ENCODE data around the gene ZNF726. TPM values are rescaled to one million over a fixed set of nuclear protein-coding genes. Genes with fewer than 3 reads are reported as not detected.
"Not testable (repeated sequence)": the region's sequence is repeated elsewhere in the genome, so short reads cannot be mapped to it uniquely, and the experiment has no call there.

The ZNF726 gene
- total RNA-seq, result 10 to 100 TPM; 14.2 to 18.1 TPM

DNA sequence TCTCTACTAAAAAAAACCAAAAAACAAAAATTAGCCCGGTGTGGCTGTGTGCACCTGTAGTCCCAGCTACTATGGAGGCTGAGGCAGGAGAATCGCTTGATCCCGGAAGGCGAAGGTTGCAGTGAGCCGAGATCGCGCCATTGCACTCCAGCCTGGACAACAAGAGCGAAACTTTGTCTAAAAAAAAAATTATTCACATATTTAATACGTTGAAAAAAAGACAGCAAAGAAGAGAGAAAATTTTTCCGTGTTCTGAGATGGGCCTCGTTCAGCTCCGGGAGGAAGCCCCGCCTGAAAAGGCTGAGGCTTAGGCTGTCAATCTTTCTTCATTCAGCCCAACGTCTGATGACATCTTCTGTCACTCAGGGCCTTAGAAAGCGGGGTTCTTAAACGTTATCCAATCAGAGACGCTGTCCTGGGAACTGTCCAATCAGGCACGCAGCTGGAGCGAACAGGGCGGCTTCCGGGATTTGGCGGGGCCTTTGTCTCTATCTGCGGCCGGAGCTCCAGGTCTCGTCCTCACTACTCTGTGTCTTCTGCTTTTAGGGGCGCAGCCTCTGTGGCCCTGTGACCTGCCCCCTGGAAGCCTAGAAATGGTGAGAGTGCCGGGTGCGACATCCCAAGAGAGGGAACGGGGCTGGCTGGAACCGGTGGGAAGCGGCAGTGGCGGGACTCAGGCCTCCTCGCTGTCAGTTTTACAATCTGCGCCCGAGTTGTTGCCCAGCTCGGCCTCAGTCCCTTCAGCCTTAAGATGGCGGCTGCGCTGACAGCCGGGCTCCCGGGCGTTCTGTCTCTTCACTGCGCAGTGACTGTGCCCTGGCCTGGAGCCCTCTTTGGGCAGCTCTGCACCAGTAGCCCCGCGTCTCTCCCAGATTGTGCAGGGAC is at the start of gene ZNF726:
ZNF726 (plus strand) TSS at position 485 of the 885 bp plus-strand sequence; CDS start at position 594, 109 bp downstream.
- Mint-ChIP-seq H3K27me3 (no peaks in the 10 kb centered on the region), H3K27ac (peak within 1 kb of the TSS; percentile 97), H3K4me3 (peak within 1 kb of the TSS; percentile 92), H3K36me3 (peaks cover 49% of the 10 kb centered on the region), H3K4me1 (peaks cover 17% of the 10 kb centered on the region), H3K9me3 (ENCODE audit: low read depth) (peaks cover 21% of the 10 kb centered on the region)
- CTCF ChIA-PET, result interaction anchor here (0.8 to 1.2 kb wide), 3 partner anchors 47 to 228 kb away, joined by 3 to 5 read pairs (median 3); partner anchors contain the start of genes ZNF675 and ZNF681
- peak; percentile 94 for DNase-seq
- peak; percentile 98 for ATAC-seq

DNA sequence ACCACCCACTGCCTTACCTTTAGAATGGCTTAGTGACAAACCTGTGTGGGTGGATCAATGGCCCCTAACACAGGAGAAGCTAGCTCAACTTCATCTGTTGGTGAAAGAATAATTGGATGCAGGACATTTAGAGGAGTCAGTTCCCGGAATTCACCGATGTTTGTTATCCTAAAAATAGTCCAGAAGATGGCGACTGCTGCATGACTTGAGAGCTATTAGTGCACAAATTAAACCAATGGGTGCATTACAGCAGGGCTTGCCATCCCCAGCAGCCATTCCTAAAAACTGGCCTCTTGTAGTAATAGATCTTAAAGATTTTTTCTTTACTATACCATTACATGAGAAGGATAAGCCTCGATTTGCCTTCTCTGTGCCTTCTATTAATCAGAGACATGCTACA is 46.8 kb upstream of the ZNF726 start:
- Mint-ChIP-seq H3K4me1 (no peaks in the 10 kb centered on the region), H3K27ac (no peak overlapping the region), H3K27me3 (no peaks in the 10 kb centered on the region), H3K9me3 (ENCODE audit: low read depth) (peaks cover 12% of the 10 kb centered on the region), H3K36me3 (no peaks in the 10 kb centered on the region), H3K4me3 (no peak overlapping the region)
- ATAC-seq (no peak), DNase-seq (no peak)
- CTCF ChIA-PET, result no interaction called here

DNA sequence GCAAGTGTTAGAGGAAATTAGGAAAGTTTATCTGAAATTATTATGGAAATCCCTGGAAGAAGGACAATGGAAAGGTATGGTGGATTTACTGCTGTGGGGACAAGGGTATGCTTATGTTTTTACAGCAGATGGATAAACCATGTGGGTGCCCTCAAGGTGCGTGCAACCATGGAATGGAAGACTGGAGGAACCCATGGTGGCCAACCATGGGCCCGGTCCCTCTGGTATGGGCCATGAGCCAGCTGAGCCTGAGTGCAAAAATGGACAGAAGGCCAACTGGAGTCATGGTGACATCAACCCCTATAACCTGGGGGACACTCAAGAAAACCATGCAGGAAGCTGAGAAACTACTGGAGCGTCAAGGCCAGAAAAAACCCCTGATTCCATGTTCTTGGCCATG is 46.1 kb upstream of the ZNF726 start:
- ATAC-seq, result no peak
- H3K4me3 Mint-ChIP-seq, result no peak overlapping the region
- CTCF ChIA-PET, result no interaction called here
- peaks cover 12% of the 10 kb centered on the region for H3K9me3 Mint-ChIP-seq (ENCODE audit: low read depth)
- no peaks in the 10 kb centered on the region for H3K27me3 Mint-ChIP-seq
- DNase-seq, result no peak
- H3K27ac Mint-ChIP-seq, result no peak overlapping the region
- no peaks in the 10 kb centered on the region for H3K36me3 Mint-ChIP-seq
- H3K4me1 Mint-ChIP-seq, result no peaks in the 10 kb centered on the region

DNA sequence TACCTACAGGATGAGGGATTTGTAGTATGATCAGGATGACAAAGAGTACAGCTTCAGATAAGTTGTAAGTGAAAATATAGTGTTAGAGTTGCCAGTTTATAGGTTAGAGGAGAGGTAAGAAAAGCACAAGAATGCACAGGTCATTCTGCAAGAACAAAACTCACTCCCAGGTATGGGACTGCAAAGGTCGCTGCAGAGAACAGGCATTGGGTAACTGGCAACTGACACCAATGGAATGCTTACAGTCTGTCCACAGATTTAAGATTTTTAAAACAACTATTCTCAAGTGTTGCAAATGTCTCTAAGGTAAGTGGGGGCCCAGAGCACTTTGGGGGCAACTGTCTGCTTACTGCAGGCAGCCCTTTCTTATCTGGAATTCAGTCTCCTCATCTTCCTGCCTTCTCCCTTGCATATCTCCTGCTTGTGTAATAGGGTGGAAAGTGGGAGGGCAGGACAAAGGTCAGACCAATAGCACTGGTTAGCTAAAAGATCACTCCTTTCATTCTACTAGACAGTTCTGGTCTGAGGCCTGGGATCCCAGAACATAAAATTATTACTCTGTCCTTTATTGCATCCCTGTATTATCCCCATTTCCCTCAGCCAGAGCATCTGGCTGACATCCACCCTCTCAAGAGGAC is 42.3 kb upstream of the ZNF726 start:
- Mint-ChIP-seq H3K4me3 (no peak overlapping the region), H3K27ac (no peak overlapping the region), H3K4me1 (no peaks in the 10 kb centered on the region), H3K9me3 (ENCODE audit: low read depth) (peaks cover 14% of the 10 kb centered on the region), H3K36me3 (no peaks in the 10 kb centered on the region), H3K27me3 (no peaks in the 10 kb centered on the region)
- CTCF ChIA-PET, result no interaction called here
- no peak for ATAC-seq
- DNase-seq, result no peak

DNA sequence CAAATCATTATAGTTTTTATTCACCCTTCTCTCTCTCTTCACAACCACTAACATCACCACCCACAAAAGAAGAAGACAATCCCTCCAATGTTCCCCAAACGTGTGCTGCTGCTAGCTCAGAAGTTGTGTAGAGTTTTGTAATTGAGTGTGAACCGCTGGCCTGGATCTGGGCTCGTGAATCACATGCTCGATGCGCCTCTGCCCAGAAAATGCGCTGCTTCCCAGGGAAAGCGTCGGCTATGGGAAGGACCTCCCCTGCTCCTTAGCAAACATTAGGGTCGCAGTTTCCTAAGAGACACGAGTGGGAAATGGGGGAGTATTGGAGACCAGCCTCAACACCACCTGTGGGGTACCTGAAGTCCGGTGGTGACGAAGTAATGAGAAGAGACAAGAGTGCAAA is 38.4 kb upstream of the ZNF726 start:
- DNase-seq, result no peak
- H3K36me3 Mint-ChIP-seq, result peaks cover 2% of the 10 kb centered on the region
- peaks cover 9% of the 10 kb centered on the region for H3K27me3 Mint-ChIP-seq
- no peak for ATAC-seq
- no peak overlapping the region for H3K27ac Mint-ChIP-seq
- peaks cover 25% of the 10 kb centered on the region for H3K9me3 Mint-ChIP-seq (ENCODE audit: low read depth)
- CTCF ChIA-PET, result no interaction called here
- no peak overlapping the region for H3K4me3 Mint-ChIP-seq
- H3K4me1 Mint-ChIP-seq, result no peaks in the 10 kb centered on the region

DNA sequence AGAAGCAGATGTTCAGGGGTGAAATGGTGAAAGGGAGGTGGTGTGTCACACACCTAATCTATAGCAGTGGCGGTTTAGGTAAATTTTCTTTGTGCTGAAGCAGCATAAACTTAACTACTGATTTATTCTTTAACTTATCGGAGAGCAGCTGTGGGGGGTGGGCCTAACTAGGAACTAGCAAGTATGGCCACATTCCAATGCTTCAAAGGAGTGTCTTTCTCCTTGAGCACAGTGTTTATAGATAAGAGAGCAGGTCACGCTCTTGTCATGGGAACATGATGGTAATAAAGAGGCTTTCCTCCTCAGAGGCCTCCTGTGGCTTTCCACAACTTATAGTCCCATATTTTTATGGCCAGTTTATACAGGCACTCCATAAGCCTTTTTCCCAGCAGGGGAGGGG is 37.9 kb upstream of the ZNF726 start:
- DNase-seq, ATAC-seq, H3K36me3 Mint-ChIP-seq, H3K4me1 Mint-ChIP-seq, H3K4me3 Mint-ChIP-seq, H3K27me3 Mint-ChIP-seq, H3K27ac Mint-ChIP-seq, CTCF ChIA-PET: not testable (repeated sequence)
- peaks cover 24% of the 10 kb centered on the region for H3K9me3 Mint-ChIP-seq (ENCODE audit: low read depth)

DNA sequence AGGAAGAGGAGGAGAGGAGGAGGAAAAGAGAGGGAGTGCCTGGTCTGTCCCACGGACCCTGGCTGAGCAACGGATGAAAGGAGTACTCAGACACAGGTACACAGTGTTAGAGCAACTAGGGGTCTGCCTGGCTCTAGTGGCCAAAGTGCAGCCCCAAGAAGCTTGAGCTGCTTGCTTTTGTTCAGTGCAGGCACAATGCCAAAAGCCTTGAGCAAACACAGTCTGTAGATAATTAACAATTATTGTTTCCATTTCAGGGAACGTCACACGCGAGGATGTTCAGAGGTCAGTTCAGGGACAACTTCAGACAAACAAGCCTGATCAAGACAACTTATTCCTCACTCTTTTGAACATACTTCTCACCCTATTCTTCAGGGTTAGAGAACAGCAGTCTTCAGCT is 32.2 kb upstream of the ZNF726 start:
- H3K27ac Mint-ChIP-seq, result no peak overlapping the region
- CTCF ChIA-PET, result no interaction called here
- H3K27me3 Mint-ChIP-seq, result peaks cover 9% of the 10 kb centered on the region
- H3K36me3 Mint-ChIP-seq, result peaks cover 2% of the 10 kb centered on the region
- H3K9me3 Mint-ChIP-seq (ENCODE audit: low read depth), result peaks cover 18% of the 10 kb centered on the region
- DNase-seq, result no peak
- H3K4me3 Mint-ChIP-seq, result no peak overlapping the region
- no peak for ATAC-seq
- no peaks in the 10 kb centered on the region for H3K4me1 Mint-ChIP-seq

DNA sequence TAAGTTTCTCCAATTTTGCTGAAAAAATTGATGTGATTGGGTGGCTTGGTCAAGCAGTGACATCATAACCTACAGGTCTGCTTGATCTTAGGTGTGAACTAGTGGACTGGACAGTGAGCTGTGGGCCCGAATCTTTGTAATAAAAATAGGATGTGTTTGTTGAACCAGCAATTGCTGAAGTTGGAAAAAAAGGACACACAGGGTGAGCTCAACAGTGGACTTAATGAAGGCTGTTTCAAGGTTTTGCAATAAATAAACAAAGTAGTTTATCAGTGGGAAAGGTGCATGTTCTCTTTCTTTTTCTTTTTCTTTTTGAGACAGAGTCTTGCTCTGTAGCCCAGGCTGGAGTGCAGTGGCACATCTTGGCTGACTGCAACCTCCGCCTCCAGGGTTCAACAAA is 30.3 kb upstream of the ZNF726 start:
- no peak for ATAC-seq
- Mint-ChIP-seq H3K27me3 (no peaks in the 10 kb centered on the region), H3K9me3 (ENCODE audit: low read depth) (peaks cover 10% of the 10 kb centered on the region), H3K27ac (no peak overlapping the region), H3K36me3 (no peaks in the 10 kb centered on the region), H3K4me3 (no peak overlapping the region), H3K4me1 (no peaks in the 10 kb centered on the region)
- CTCF ChIA-PET, result no interaction called here
- DNase-seq, result no peak

DNA sequence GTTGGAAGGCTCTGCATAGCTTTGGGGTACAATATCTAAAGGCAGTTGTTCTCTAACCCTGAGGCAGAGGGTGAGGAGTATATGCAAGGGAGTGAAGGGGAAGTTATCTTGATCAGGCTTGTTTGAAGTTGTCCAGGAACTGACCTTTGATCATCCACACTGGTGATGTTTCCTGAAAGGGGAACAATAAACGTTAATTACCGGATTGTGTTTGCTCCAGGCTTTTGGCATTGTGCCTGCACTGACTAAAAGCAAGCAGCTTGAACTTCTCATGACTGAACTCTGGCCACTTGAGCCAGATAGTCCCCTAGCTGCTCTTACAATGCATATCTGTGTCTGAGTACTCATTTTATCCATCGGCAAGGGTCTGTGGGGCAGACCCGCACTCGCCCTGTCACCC is 27.0 kb upstream of the ZNF726 start:
- Mint-ChIP-seq H3K36me3 (no peaks in the 10 kb centered on the region), H3K4me1 (no peaks in the 10 kb centered on the region), H3K4me3 (no peak overlapping the region), H3K27me3 (no peaks in the 10 kb centered on the region), H3K9me3 (ENCODE audit: low read depth) (peaks cover 10% of the 10 kb centered on the region), H3K27ac (no peak overlapping the region)
- no peak for ATAC-seq
- no peak for DNase-seq
- CTCF ChIA-PET, result interaction anchor here (0.6 kb wide), 1 partner anchor 83 kb away, joined by 3 read pairs; no protein-coding TSS in a partner anchor

DNA sequence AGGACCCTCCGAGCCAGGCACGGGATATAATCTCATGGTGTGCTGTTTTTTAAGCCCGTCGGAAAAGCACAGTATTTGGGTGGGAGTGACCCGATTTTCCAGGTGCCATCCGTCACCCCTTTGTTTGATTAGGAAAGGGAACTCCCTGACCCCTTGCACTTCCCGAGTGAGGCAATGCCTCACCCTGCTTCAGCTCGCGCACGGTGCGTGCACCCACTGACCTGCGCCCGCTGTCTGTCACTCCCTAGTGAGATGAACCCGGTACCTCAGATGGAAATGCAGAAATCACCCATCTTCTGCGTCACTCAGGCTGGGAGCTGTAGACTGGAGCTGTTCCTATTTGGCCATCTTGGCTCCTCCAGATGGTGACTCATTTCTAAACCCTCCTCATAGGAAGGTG is 18.6 kb upstream of the ZNF726 start:
- H3K4me3 Mint-ChIP-seq, H3K36me3 Mint-ChIP-seq, H3K27ac Mint-ChIP-seq, H3K4me1 Mint-ChIP-seq, CTCF ChIA-PET, ATAC-seq, H3K27me3 Mint-ChIP-seq, DNase-seq: not testable (repeated sequence)
- H3K9me3 Mint-ChIP-seq (ENCODE audit: low read depth), result peaks cover 20% of the 10 kb centered on the region

DNA sequence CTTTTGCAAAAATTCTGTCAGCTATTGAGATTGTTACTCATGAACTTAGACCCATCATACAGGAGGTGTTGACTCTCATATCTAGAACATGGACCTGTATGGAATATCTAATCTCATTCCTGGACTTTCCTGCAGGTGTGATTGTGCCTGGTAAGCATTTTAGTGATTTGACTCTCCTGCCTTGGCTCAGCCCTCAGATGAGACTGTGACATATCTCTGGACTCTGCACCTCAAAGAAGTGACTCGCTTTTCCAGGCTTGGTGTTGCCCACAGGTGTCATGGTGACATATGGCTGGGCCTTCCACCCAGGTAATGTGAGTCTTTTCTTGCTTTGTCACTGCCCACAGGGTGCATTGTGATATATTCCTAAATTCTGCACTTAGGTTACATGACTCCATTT is 17.8 kb upstream of the ZNF726 start:
- Mint-ChIP-seq H3K36me3 (no peaks in the 10 kb centered on the region), H3K4me3 (no peak overlapping the region), H3K27ac (no peak overlapping the region), H3K4me1 (no peaks in the 10 kb centered on the region), H3K27me3 (no peaks in the 10 kb centered on the region), H3K9me3 (ENCODE audit: low read depth) (peaks cover 24% of the 10 kb centered on the region)
- ATAC-seq (no peak), DNase-seq (no peak)
- CTCF ChIA-PET, result no interaction called here

DNA sequence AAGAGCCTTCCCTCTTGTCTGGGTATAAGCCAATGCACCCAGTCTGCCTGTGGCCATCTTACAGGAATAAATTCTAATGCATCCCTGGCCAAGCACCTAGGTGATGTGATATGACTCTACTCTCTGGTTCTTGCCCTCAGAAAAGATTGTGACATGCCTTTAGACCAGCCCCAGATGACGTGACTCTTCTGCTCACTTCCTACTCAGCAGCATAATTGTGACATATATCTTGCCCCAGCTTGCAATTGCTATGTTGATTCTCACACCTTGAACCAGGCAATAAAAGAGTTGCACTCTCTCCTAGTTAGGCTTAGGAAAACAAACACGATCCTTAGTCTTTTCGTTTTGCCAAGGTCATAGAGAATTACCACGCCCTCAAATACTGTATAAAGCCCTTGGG is 13.3 kb upstream of the ZNF726 start:
- CTCF ChIA-PET, result interaction anchor here (0.7 kb wide), 1 partner anchor 415 kb away, joined by 3 read pairs; no protein-coding TSS in a partner anchor
- Mint-ChIP-seq H3K9me3 (ENCODE audit: low read depth) (peaks cover 27% of the 10 kb centered on the region), H3K4me1 (no peaks in the 10 kb centered on the region), H3K27ac (no peak overlapping the region), H3K36me3 (no peaks in the 10 kb centered on the region), H3K4me3 (no peak overlapping the region), H3K27me3 (no peaks in the 10 kb centered on the region)
- ATAC-seq (no peak), DNase-seq (no peak)

DNA sequence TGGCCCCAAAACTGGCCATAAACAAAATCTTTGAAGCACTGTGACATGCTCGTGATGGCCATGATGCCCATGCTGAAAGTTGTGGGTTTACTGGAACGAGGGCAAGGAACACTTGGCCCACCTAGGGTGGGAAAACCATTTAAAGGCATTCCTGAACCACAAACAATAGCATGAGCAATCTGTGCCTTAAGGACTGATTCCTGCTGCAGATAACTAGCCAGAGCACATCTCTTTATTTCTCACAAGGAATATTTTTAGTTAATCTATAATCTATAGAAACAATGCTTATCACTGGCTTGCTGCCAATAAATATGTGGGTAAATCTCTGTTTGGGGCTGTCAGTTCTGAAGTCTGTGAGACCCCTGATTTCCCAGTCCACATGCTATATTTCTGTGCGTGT is 10.3 kb upstream of the ZNF726 start:
- DNase-seq (no peak), ATAC-seq (no peak)
- CTCF ChIA-PET, result no interaction called here
- no peak overlapping the region for H3K27ac Mint-ChIP-seq
- H3K4me1 Mint-ChIP-seq, result no peaks in the 10 kb centered on the region
- no peaks in the 10 kb centered on the region for H3K27me3 Mint-ChIP-seq
- peaks cover 22% of the 10 kb centered on the region for H3K9me3 Mint-ChIP-seq (ENCODE audit: low read depth)
- H3K36me3 Mint-ChIP-seq, result peaks cover 1% of the 10 kb centered on the region
- no peak overlapping the region for H3K4me3 Mint-ChIP-seq

DNA sequence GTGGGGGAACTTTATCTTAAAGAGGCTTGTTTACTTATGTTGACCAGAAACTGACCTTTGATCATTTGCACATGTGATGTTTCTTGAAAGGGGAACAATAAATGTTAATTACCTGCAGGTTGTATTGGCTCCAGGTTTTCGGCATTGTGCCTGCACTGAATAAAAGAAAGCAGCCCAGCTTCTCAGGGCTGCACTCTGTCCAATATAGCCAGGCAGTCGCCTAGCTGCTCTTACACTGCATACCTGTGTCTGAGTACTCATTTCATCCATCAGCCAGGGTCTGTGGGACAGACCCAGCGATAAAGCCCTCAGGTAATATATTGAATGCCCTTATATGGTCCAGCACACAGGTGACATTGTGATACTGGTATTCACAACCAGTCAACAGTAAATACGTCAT is 8.9 kb upstream of the ZNF726 start:
- no peak overlapping the region for H3K4me3 Mint-ChIP-seq
- H3K27ac Mint-ChIP-seq, result no peak overlapping the region
- no peaks in the 10 kb centered on the region for H3K4me1 Mint-ChIP-seq
- ATAC-seq, result no peak
- peaks cover 1% of the 10 kb centered on the region for H3K36me3 Mint-ChIP-seq
- DNase-seq, result no peak
- CTCF ChIA-PET, result no interaction called here
- peaks cover 23% of the 10 kb centered on the region for H3K9me3 Mint-ChIP-seq (ENCODE audit: low read depth)
- H3K27me3 Mint-ChIP-seq, result no peaks in the 10 kb centered on the region

All from activated CD8-positive, alpha-beta memory T cell treated with anti-CD3 and anti-CD28 coated beads, Interleukin-2, amount 10 ng/mL, durations not matched to agents 7 days and 5 days (primary cell).